Prostate gland (tissue), 2 donors: ENCODE measurements around the gene TWSG1. TPM values are rescaled to one million over a fixed set of nuclear protein-coding genes. Genes with fewer than 3 reads are reported as not detected.
"Not testable (repeated sequence)": the region's sequence is repeated elsewhere in the genome, so short reads cannot be mapped to it uniquely, and the experiment has no call there.

Source experiments
- DNase-seq: peaks from one replicate; pipeline ENCODE4 v3.0.0-alpha.2; 2019; ENCODE audit warnings: low spot score
- H3K27ac ChIP-seq, 2 donors: fragments of 200-600 bp; sonication (generic); 2 replicates each; pipeline ENCODE4 v1.5.1; 2017 to 2019
- H3K27me3 ChIP-seq: fragments of 200-600 bp; sonication (generic); replicated peaks from 2 replicates; pipeline ENCODE4 v1.5.1; 2019; ENCODE audit not compliant: insufficient read depth
- H3K36me3 ChIP-seq, 2 donors: fragments of 200-600 bp; sonication (generic); 1 replicate in 1 of 2; 2 replicates in 1 of 2; pipeline versions ENCODE4 v1.5.1 to v1.8.1; 2017 to 2019
- H3K4me1 ChIP-seq: fragments of 200-600 bp; sonication (generic); replicated peaks from 2 replicates; pipeline ENCODE4 v1.5.1; 2019
- H3K4me3 ChIP-seq, 2 donors: fragments of 200-600 bp; sonication (generic); 2 replicates each; pipeline ENCODE4 v1.5.1; 2017 to 2019
- H3K9me3 ChIP-seq: fragments of 200-600 bp; sonication (generic); 2 replicates; pipeline ENCODE4 v1.5.1; 2017
- POLR2A ChIP-seq: fragments of 450-650 bp; IDR thresholded peaks from one replicate; pipeline ENCODE4 v1.6.1; 2016; ENCODE audit warnings: antibody characterized with exemption, mild to moderate bottlenecking
- POLR2AphosphoS5 ChIP-seq: sonication (generic); formaldehyde crosslinking; IDR thresholded peaks from one replicate; pipeline ENCODE4 v1.6.1; 2017; ENCODE audit warnings: antibody characterized with exemption
- WGBS: methylation state at CpG from one replicate; pipeline ENCODE4 v1.1.5; 2018; 5-methylcytosine and 5-hydroxymethylcytosine counted together
- intact Hi-C: fragments of 100-400 bp; cut with DNase I; formaldehyde crosslinking; loops from one replicate; pipeline ENCODE4 v1.14.2; 2022
- total RNA-seq, 2 donors: library from RNA; depleted of rRNA; stranded (reverse); fragments of >200 nt; gene quantifications; one replicate each; pipeline ENCODE4 v1.1.0, GENCODE V29; 2016
- TF ChIP-seq, protein P1 (sequence below), 4 experiments: fragments of 200-600 bp in 2 of 4; fragments of 450-650 bp in 2 of 4; sonication (generic) in 2 of 4; IDR thresholded peaks; 1 replicate in 3 of 4; 2 replicates in 1 of 4; pipeline ENCODE4 v1.5.1; 2016 to 2019; ENCODE audit warnings: antibody characterized with exemption in 4 of 4, mild to moderate bottlenecking in 2 of 4, moderate library complexity in 2 of 4

TWSG1 gene
- total RNA-seq, 2 donors from 2014 or later: 32.2 to 46.0 TPM

DNA sequence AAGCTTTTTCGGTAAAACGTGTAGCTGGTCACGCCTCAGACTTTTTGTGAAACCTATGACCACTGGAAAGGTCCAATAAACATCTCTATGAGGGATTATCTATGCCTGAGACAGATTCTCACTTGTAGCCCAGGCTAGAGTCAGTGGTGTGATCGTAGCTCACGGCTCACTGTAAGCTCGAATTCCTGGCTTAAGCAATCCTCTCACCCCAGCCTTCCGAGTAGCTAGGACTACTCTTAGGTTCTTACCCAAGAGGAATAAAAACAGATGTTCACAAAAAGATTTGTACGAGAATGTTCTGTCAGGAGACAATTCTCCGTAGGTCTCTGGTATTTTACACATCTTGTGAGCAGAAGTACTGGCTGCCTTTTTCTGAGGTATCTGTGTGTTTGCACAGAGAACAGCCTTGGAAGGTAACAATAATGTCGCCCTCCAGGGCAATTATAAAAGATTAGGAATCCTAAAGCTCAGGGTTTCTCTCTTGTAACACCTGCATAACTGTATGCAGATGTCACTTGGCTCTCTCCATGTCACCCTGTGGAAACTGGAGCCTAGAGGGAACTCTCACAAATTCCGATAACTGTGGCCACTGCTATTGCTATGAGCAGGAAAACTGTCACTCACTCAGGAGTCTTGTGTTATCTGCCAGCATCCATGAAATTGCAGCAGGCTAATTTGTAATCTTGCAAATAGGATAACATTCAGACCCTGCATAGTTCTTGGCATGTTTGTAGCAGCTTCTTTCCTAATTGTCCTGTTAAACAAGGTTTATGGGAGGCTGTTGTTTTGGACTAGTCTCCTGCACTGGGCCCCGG, 115.2 kb downstream of the TWSG1 start:
- Histone ChIP-seq H3K36me3 (no peaks in the 10 kb centered on the region), H3K27ac (no peak overlapping the region), H3K27me3 (no peaks in the 10 kb centered on the region), H3K9me3 (no peaks in the 10 kb centered on the region), H3K4me1 (no peaks in the 10 kb centered on the region), H3K4me3 (no peak overlapping the region)
- intact Hi-C loops: no loop called here
- no peak for DNase-seq
- WGBS: 59% methylated on average over 12 of the region's 12 CpGs
- TF ChIP-seq, protein P1, sequence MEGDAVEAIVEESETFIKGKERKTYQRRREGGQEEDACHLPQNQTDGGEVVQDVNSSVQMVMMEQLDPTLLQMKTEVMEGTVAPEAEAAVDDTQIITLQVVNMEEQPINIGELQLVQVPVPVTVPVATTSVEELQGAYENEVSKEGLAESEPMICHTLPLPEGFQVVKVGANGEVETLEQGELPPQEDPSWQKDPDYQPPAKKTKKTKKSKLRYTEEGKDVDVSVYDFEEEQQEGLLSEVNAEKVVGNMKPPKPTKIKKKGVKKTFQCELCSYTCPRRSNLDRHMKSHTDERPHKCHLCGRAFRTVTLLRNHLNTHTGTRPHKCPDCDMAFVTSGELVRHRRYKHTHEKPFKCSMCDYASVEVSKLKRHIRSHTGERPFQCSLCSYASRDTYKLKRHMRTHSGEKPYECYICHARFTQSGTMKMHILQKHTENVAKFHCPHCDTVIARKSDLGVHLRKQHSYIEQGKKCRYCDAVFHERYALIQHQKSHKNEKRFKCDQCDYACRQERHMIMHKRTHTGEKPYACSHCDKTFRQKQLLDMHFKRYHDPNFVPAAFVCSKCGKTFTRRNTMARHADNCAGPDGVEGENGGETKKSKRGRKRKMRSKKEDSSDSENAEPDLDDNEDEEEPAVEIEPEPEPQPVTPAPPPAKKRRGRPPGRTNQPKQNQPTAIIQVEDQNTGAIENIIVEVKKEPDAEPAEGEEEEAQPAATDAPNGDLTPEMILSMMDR (IDR thresholded peaks at IDR 0.05): no peak
- TF ChIP-seq POLR2A (no peak), POLR2AphosphoS5 (no peak)

DNA sequence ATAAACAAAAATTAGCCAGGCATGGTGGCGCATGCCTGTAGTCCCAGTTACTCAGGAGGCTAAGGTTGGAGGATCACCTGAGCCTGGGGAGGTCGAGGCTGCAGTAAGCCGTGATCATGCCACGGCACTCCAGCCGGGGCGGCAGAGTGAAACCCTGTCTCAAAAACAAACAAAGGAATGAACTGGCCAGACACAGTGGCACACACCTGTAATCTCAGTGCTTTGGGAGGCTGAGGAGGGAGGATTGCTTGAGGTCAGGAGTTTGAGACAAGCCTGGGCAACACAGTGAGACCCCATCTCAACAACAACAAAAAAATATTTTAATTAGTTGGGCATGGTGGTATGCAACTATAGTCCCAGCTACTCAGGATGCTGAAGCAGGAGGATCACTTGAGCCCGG, 116.3 kb downstream of the TWSG1 start:
- H3K4me3 ChIP-seq, H3K36me3 ChIP-seq, H3K27me3 ChIP-seq, DNase-seq, H3K9me3 ChIP-seq, H3K4me1 ChIP-seq, intact Hi-C loops, H3K27ac ChIP-seq: not testable (repeated sequence)
- 99% methylated on average over 7 of the region's 7 CpGs for WGBS

Other genes starting within 250 kb of the TWSG1 start
- 100 to 1,000 TPM; 114 to 161 TPM for gene NDUFV2, start 232.1 kb upstream of the TWSG1 start, total RNA-seq
- gene ANKRD12, start 198.0 kb upstream of the TWSG1 start, total RNA-seq: 10 to 100 TPM; 38.7 to 50.1 TPM
- gene RALBP1, start 140.7 kb downstream of the TWSG1 start, total RNA-seq: 10 to 100 TPM; 58.2 to 64.8 TPM